ELF-1 (cell line): ENCODE measurements around the gene ALDH7A1.

ENCODE experiments used
- DNase-seq: peaks from one replicate; pipeline ENCODE4 v3.0.0-alpha.2; 2016; ENCODE audit warnings: low read depth, low spot score

ALDH7A1 gene

GRCh38 chr5:126509339-126509738 lies 85.7 kb downstream of the ALDH7A1 start:
- no peak for DNase-seq

GRCh38 chr5:126508962-126509279 lies 86.1 kb downstream of the ALDH7A1 start:
- DNase-seq: no peak

DNA sequence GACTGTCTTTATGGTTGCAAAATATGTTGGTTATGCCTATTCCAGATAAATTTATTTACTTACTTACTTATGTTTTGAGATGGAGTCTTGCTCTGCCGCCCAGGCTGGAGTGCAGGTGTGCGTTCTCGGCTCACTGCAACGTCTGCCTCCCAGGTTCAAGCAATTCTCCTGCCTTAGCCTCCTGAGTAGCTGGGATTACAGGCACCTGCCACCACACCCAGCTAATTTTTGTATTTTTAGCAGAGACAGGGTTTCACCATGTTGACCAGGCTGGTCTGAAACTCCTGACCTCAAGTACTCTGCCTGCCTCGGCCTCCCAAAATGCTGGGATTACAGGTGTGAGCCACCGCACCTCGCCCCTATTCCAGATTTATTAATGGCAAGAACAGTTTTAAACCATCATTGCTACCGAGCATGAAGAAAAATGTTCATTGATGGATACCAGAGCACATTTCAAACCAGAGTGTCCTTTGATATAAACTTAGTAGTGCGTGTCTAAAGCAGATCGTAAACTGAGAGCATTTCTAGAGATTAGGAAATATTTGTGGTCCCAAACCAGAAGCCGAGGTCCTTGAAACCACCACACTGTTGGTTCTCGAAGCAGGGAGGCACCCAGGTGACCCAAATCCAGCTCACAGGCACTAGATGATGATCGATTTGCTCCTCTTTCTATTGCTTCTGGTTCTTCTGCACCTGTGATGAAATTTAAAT lies 86.6 kb downstream of the ALDH7A1 start:
- DNase-seq: no peak

DNA sequence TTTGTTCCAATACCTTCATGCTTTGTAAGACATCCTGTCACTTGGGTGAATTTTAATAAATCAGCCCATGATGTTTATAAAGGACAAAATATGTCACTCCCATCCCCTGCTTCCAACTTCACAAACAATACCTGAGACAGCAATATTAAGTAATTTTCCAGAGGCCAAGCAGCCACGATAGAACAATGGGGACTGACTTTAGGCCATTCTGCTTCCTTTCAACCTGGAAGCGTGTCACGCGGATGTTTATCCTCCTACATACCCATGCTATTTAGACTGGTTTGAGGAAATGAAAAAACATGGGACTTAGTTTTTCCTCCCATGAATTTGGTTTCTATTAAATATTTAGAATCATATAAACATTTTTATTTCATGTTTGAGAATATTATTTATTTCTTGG lies 88.9 kb downstream of the ALDH7A1 start:
- no peak for DNase-seq

GRCh38 chr5:126503602-126504104 lies 91.4 kb downstream of the ALDH7A1 start:
- no peak for DNase-seq

DNA sequence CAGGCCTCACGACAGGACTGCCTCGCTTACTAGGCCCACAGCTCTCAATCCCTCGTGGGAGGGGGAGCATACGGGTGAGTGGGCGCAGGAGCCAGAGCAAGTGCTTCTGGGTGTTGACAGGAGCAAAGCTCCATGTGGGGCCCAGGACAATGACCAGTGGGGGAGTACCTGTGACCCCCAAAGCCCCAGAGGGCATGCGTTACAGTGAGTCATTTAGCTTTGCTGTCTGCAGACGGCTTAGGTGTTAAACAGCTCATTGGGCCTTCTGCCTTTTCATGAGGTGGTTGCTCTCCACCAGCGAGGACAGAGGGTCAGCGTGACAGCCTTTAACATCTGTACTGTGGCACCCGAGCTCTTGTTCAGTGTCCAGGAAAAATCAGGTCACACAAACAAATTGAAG lies 93.6 kb downstream of the ALDH7A1 start:
- DNase-seq: no peak

DNA sequence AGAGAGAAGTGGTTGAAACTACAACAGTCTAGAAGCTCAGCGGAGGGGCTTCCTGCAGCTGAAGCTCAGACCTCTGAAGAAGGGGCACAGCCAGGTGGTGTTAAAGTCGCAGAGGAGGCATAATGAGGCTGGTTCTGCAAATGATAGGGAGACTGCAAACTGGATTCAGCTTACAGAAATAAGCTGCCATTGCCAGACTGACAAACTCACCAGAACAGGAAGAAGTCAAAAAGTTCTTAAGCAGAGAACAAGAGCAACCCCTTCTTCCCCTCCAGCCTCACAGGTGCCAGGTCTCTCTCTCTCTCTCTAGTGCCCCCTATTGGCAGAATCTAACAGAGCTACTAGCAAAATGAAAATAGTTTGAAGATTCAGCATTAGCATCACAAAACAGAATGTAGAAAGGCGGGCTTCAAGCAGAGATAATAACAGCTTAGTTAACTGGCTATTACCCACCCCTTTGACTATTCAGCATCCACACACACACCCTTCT lies 95.1 kb downstream of the ALDH7A1 start:
- DNase-seq: peak; percentile 59

DNA sequence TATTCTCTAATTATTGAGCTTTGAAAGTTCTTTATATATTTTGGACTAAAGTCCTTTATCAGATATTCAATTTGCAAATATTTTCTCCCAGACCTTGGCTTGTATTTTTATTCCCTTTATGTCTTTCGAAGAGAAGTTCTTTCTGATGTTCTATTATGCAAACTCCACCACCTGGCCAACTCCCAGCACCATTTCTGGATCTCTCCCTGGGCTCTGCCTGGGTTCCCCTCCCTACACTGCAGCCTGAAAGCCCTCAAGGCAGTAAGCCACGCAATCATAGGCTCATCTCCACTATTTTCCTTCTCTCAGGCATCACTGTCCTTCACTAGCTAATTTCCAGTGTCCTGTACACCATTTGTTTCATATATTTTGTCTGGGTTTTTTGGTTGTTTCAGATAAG lies 95.7 kb downstream of the ALDH7A1 start:
- DNase-seq: no peak

GRCh38 chr5:126497506-126497905 lies 97.5 kb downstream of the ALDH7A1 start:
- DNase-seq: no peak

DNA sequence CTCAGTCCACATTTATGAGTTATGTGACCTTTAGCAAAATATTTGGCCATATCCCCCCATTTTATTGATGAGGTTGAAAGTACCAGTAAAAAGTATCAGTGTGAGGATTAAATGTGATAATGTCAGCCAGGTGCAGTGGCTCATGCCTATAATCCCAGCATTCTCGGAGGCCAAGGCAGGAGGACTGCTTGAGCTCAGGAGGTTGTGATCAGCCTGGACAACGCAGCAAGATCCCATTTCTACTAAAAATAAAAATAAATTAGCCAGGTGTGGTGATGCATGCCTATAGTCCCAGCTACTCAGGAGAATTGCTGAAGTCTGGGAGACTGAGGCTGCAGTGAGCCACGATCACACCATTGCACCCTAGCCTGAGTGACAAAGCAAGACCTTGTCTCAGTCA lies 100.6 kb downstream of the ALDH7A1 start:
- DNase-seq: no peak

- DNase-seq: peak; percentile 51
Observed at GRCh38 chr5:126492939-126493338, 102.1 kb downstream of the ALDH7A1 start.

GRCh38 chr5:126490167-126490940 lies 104.7 kb downstream of the ALDH7A1 start:
- peak; percentile 88 for DNase-seq

GRCh38 chr5:126488443-126489065 lies 106.5 kb downstream of the ALDH7A1 start:
- DNase-seq: no peak

GRCh38 chr5:126487596-126487995 lies 107.4 kb downstream of the ALDH7A1 start:
- DNase-seq: no peak

GRCh38 chr5:126486332-126486731 lies 108.7 kb downstream of the ALDH7A1 start:
- DNase-seq: no peak

DNA sequence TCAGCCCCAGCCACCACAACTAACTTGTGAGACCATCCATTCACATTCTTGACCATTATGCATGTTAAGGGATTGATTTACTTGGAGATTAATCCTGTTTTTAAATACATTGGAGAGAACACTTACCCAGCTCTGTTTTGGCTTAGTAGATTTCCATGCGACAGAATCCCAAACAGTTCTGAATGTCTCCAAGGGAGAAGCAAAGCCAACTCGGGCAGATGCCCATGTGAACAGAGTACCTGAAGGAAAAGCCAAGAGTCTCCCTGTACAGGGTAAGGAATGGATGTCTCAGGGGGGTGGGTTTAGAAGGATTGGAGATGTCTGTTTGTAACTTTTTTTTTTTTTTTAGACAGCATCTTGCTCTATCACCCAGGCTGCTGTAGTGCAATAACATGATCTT lies 110.8 kb downstream of the ALDH7A1 start:
- DNase-seq: no peak

DNA sequence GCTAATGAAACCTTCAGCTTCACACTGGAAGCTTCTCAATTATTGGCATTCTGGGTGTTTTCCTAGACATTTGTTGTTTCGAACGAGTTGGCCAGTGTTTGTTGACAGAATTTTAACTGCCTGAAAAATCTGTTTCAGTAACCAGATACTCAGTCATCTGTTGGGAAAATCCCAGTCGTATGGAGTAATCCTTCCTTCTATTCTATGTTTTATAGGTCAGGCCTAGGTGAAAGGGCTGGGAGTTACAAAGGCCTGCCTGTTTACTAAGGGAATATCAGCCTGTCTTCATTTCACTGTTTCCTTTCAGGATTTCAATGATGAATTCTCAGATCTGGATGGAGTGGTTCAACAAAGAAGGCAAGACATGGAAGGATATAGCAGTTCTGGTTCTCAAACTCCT lies 111.9 kb downstream of the ALDH7A1 start:
- no peak for DNase-seq

DNA sequence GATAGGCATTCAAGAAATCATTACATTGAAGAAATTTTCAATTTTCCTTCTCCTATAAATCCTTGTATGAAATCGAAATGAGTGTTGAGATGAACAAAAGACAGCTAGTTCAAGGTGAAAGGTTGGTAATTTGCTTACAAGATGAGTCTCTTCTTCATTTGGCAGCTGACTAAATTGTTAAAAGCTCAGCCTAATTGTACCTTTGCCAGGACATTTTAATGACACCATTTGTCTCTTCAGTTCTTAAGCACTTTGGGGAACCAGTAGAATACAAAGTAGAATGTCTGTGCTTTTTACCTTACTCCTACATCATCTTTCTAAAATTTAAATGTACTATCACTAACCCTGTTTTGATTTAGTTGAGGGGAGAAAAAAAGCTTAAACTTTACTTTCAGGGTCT lies 112.4 kb downstream of the ALDH7A1 start:
- DNase-seq: no peak

GRCh38 chr5:126481243-126481642 lies 113.8 kb downstream of the ALDH7A1 start:
- no peak for DNase-seq
